ENCODE results near the gene CUL4A. TPM values are rescaled to one million over a fixed set of nuclear protein-coding genes. Genes with fewer than 3 reads are reported as not detected.

CUL4A gene
- total and polyA plus RNA-seq, 2 experiments from 2014 or later: 67.5 to 195 TPM

- no peak overlapping the region for H3K27ac Mint-ChIP-seq
- H3K36me3 Mint-ChIP-seq (ENCODE audit: low read depth): peaks cover 88% of the 10 kb centered on the region
- peaks cover 2% of the 10 kb centered on the region for H3K27me3 Mint-ChIP-seq (ENCODE audit: insufficient read depth, low read depth, poor library complexity)
- no peaks in the 10 kb centered on the region for H3K4me1 ChIP-seq (ENCODE audit: insufficient read depth)
- no peaks in the 10 kb centered on the region; the same call in 2 of the 3 replicates for H3K9me3 Mint-ChIP-seq
- no peaks in the 10 kb centered on the region for H3K4me1 Mint-ChIP-seq
- H3K27ac ChIP-seq (ENCODE audit: low read depth): no peak overlapping the region
- no peak overlapping the region for H3K4me3 Mint-ChIP-seq
- no peak overlapping the region for H3K4me3 ChIP-seq
- peaks cover 4% of the 10 kb centered on the region; the same call in 1 of the 2 replicates for H3K79me2 ChIP-seq (replicated peaks; ENCODE audit: insufficient read depth)
- DNase-seq (ENCODE audit: low spot score) (no peak), ATAC-seq (no peak)
- no peak for TF ChIP-seq JUNB (IDR thresholded peaks at IDR 0.05; ENCODE audit: unreplicated experiment)
- no peak for TF ChIP-seq ZNF331 (CRISPR knock-in tag; IDR thresholded peaks at IDR 0.05; ENCODE audit: low read depth)
- no peak for TF ChIP-seq ZNF114 (CRISPR knock-in tag; IDR thresholded peaks at IDR 0.05)
- TF ChIP-seq, protein P1, sequence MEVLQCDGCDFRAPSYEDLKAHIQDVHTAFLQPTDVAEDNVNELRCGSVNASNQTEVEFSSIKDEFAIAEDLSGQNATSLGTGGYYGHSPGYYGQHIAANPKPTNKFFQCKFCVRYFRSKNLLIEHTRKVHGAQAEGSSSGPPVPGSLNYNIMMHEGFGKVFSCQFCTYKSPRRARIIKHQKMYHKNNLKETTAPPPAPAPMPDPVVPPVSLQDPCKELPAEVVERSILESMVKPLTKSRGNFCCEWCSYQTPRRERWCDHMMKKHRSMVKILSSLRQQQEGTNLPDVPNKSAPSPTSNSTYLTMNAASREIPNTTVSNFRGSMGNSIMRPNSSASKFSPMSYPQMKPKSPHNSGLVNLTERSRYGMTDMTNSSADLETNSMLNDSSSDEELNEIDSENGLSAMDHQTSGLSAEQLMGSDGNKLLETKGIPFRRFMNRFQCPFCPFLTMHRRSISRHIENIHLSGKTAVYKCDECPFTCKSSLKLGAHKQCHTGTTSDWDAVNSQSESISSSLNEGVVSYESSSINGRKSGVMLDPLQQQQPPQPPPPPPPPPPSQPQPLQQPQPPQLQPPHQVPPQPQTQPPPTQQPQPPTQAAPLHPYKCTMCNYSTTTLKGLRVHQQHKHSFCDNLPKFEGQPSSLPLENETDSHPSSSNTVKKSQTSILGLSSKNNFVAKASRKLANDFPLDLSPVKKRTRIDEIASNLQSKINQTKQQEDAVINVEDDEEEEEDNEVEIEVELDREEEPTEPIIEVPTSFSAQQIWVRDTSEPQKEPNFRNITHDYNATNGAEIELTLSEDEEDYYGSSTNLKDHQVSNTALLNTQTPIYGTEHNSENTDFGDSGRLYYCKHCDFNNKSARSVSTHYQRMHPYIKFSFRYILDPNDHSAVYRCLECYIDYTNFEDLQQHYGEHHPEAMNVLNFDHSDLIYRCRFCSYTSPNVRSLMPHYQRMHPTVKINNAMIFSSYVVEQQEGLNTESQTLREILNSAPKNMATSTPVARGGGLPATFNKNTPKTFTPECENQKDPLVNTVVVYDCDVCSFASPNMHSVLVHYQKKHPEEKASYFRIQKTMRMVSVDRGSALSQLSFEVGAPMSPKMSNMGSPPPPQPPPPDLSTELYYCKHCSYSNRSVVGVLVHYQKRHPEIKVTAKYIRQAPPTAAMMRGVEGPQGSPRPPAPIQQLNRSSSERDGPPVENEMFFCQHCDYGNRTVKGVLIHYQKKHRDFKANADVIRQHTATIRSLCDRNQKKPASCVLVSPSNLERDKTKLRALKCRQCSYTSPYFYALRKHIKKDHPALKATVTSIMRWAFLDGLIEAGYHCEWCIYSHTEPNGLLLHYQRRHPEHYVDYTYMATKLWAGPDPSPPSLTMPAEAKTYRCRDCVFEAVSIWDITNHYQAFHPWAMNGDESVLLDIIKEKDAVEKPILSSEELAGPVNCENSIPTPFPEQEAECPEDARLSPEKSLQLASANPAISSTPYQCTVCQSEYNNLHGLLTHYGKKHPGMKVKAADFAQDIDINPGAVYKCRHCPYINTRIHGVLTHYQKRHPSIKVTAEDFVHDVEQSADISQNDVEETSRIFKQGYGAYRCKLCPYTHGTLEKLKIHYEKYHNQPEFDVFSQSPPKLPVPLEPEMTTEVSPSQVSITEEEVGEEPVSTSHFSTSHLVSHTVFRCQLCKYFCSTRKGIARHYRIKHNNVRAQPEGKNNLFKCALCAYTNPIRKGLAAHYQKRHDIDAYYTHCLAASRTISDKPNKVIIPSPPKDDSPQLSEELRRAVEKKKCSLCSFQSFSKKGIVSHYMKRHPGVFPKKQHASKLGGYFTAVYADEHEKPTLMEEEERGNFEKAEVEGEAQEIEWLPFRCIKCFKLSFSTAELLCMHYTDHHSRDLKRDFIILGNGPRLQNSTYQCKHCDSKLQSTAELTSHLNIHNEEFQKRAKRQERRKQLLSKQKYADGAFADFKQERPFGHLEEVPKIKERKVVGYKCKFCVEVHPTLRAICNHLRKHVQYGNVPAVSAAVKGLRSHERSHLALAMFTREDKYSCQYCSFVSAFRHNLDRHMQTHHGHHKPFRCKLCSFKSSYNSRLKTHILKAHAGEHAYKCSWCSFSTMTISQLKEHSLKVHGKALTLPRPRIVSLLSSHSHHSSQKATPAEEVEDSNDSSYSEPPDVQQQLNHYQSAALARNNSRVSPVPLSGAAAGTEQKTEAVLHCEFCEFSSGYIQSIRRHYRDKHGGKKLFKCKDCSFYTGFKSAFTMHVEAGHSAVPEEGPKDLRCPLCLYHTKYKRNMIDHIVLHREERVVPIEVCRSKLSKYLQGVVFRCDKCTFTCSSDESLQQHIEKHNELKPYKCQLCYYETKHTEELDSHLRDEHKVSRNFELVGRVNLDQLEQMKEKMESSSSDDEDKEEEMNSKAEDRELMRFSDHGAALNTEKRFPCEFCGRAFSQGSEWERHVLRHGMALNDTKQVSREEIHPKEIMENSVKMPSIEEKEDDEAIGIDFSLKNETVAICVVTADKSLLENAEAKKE (CRISPR knock-in tag; IDR thresholded peaks at IDR 0.05): no peak
- TF ChIP-seq POLR2AphosphoS5 (IDR thresholded peaks at IDR 0.05; ENCODE audit: low read depth): no peak
- no peak for TF ChIP-seq EZH2phosphoT487 (IDR thresholded peaks at IDR 0.05; ENCODE audit: unreplicated experiment)
- TF ChIP-seq CREB1 (CRISPR knock-in tag; IDR thresholded peaks at IDR 0.05; ENCODE audit: low read depth): no peak
- no peak for TF ChIP-seq NANOG (IDR thresholded peaks at IDR 0.05; ENCODE audit: borderline replicate concordance)
- TF ChIP-seq CTCF (conservative IDR thresholded peaks at IDR 0.05; ENCODE audit: low read depth in 2 of 2): no peak
- no peak for TF ChIP-seq STAT1 (IDR thresholded peaks at IDR 0.05; ENCODE audit: unreplicated experiment)
- no peak for TF ChIP-seq EZH2 (IDR thresholded peaks at IDR 0.05; ENCODE audit: low read depth, unreplicated experiment)
- TF ChIP-seq REST (IDR thresholded peaks at IDR 0.05; ENCODE audit: unreplicated experiment): no peak
- peaks cover 58% of the 10 kb centered on the region for H3K36me3 ChIP-seq (ENCODE audit: insufficient read depth)
- no peak overlapping the region for H2AFZ ChIP-seq
- H3K27me3 ChIP-seq (ENCODE audit: insufficient read depth): no peaks in the 10 kb centered on the region
- no peak overlapping the region for H3K4me2 ChIP-seq
- H3K9me2 ChIP-seq (ENCODE audit: insufficient read depth): no peaks in the 10 kb centered on the region
- H3F3A ChIP-seq (replicated peaks; ENCODE audit: low read depth): 0 out of 2 replicates have a peak, but pooled peaks cover under 1% of the 10 kb centered on the region
- peaks cover 19% of the 10 kb centered on the region for H4K20me1 ChIP-seq (replicated peaks; ENCODE audit: insufficient read depth)
Measured at GRCh38 chr13:113192279-113192678, 17.1 kb upstream of the CUL4A start.
